ENCODE results near the gene CHMP6.

DNA sequence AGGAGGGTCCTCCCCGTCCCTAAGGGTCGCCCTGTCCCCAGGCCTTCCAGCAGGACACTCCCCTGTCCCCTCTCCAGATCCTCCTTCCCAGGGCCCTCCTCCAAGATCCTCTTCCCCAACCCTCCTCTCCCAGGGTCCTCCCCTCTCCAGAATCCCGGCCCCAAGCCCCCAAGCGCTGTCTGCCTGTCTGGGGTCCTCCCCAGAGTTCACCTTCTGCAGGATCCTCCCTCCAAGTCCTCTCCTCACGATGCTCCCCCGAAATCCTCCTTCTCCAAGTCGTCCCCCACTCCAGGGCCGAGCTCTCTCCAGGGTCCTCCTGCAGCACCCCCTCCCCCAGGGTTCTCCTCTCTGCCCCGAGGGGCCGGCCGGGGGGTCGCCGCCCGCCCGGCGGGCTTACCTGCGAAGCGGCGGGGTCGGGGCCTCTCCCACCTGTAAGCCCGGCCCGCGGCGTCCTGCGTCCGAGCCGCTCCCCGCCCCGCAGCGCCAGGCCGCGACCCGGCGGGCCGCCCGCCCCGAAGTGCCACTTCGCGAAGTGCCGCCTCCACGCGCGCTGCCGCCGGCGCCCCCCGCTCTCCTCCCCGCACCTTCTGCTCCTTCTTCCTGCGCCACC lies 42.6 kb downstream of the CHMP6 start:
- TF ChIP-seq, protein P1, sequence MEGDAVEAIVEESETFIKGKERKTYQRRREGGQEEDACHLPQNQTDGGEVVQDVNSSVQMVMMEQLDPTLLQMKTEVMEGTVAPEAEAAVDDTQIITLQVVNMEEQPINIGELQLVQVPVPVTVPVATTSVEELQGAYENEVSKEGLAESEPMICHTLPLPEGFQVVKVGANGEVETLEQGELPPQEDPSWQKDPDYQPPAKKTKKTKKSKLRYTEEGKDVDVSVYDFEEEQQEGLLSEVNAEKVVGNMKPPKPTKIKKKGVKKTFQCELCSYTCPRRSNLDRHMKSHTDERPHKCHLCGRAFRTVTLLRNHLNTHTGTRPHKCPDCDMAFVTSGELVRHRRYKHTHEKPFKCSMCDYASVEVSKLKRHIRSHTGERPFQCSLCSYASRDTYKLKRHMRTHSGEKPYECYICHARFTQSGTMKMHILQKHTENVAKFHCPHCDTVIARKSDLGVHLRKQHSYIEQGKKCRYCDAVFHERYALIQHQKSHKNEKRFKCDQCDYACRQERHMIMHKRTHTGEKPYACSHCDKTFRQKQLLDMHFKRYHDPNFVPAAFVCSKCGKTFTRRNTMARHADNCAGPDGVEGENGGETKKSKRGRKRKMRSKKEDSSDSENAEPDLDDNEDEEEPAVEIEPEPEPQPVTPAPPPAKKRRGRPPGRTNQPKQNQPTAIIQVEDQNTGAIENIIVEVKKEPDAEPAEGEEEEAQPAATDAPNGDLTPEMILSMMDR (IDR thresholded peaks at IDR 0.05) = no peak
- TF ChIP-seq POLR2A (IDR thresholded peaks at IDR 0.05) = no peak

Measured in esophagus squamous epithelium (tissue), 4 donors.